KBM-7 (cell line): ENCODE data around the gene FBXL17.

Experiments
- DNase-seq: peaks from one replicate; pipeline ENCODE4 v3.0.0-alpha.2; 2015
- in situ Hi-C: fragments of 300-500 bp; cut with MboI; formaldehyde crosslinking; loops from 2 replicates; pipeline ENCODE4 v1.14.3; 2020; ENCODE audit warnings: low sequenced_read_pairs, low pct_unique_long_range_greater_than_20kb, mixed read lengths

Gene FBXL17

DNA sequence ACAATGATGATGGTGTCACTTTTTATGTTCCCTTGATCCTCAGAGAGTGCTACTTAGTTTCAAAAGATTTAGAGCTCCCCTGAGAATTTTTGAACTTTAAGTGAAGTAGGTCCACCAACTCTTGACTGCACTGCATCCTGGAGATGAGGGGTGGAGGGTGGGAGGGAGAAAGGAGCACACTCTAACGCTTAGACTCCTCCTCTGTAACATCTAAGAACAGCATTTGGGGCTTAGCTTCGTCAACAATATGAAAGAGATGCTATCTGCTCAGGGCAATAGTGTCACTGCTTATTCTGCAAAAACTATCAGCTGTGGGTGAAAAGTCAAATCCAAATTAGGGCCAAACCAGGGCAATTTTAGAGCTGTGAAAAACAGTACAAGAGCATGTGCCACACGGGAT, 468.4 kb downstream of the FBXL17 start:
- in situ Hi-C loops, result no loop called here

DNA sequence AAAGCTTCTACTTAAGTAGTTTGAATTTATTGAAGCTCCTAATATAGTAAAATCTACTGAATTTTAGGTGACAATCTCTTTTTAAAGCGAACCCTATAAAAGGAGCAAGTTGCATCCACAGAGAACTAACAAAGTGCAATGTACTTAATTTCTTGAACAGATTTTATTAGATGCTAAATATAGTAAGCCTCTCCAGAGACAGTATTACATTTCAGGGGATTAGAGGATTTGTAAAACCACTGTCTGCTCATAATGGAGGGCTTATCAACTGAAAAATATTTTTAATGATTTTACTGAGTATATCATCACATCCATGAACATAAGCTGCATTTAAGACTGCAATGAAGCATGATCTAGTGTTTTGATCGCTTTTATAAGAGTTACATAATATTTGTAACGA, 481.2 kb downstream of the FBXL17 start:
- DNase-seq, result no peak
- in situ Hi-C loops, result no loop called here

More for the DNA sequence above, 468.4 kb downstream of the FBXL17 start:
- DNase-seq, result no peak

DNA sequence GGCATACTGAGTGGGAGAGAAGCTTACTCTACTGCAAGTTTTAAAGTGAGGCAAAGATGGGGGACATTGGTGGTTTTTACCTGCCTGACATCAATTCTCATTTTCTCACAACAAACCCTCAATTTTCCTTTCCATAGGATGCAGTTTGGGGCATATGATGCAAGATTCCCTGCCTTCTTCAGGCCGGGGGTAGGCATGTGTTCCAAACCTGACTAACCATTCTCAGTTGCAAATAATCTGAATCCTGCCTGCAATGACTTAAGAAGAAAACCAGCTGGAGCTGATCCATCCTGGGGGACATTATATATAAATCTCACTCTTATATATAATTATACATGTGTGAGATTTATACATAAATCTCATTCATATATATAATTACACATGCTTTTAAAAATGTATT, 487.5 kb downstream of the FBXL17 start:
- no peak for DNase-seq
- in situ Hi-C loops, result no loop called here

DNA sequence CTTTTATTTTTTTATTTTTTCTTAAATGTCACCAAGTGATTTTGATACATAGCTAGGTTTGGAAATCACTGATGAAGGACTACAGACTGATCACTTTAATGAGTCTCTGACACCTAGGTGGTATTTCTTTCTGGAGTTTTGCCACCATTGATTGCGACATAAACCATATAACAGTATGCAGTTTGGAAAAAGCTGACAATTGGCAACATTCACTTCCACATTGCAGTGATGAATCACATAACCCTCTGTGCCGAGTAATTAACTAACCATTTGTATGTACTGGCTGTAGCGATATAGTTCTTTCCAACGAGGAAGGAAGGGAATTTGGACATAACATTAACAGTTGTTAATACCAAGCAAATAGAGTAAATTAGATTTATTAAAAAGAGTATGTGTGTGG, 488.3 kb downstream of the FBXL17 start:
- in situ Hi-C loops, result no loop called here
- DNase-seq, result peak; percentile 27

DNA sequence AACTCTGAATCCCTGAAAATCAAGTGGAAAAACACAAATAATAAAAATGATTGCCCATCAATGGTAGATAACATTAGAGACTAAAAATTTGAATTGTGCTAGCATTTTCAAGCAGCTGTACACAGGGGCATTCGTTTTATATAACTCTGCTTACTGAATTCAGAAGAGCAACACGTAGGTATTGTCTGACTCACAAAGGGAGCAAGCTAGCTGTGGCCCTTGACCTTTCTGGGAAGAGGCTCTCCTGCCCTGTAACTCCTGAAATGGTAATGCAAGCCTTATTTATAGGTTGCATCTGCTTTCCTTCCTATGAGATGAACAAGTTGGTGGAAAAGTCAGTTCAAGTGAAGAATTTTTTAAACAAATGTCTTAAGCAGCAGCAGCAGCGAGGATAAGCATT, 492.5 kb downstream of the FBXL17 start:
- no peak for DNase-seq
- in situ Hi-C loops, result no loop called here

DNA sequence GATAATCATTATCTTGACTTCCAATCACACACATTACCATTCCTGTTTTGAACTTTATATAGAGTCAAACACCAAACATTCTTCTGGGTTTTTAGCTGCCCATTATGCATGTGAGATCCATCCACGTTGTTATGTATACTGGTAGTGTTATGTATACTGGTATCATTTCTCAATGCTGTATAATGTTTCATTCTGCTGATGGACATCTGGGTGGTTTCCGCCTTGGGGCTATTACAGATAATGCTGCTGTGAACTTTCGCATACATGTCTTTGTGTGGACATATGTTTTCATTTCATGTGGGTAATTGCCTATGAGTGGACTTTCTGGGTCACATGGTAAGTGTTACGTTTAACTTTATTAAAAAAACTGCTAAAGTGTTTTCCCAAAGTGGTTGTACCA, 493.4 kb downstream of the FBXL17 start:
- DNase-seq, result no peak
- in situ Hi-C loops, result no loop called here

DNA sequence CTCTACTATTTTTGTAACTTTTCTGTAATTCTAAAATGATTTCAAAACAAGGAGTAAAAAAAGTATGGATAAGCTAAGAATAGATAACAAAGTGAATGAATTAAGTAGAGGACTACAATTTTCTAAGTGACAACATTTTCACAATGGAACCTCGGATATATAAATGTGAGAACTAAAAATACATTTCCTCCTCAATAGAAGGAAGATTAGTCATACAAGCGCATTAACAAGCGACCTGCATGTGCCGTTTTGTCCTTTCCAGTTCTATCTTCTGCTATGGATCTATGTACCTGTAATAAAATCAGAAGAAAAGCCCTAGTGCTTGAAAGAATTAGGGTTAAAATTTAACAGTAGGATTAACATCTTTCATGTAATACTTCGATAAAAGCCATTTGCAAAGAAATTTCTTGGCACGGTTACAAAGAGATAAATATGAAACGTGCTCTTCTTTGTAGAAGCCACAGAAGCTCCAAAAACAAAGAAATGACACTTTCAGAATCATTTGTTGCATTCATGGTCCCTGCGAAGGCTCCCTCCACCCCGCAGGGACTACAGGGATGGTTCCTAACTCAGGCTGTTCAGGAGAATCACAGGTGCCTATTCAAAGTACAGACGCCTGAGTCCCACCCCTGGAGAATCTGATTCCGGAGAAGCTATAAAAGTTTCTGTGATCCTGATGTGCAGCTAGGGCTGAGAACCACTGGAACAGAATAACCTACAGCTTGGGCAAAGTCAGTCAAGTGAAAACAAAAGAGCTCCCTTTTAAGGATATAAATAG, 494.5 kb downstream of the FBXL17 start:
- in situ Hi-C loops, result no loop called here
- peak; percentile 27 for DNase-seq

DNA sequence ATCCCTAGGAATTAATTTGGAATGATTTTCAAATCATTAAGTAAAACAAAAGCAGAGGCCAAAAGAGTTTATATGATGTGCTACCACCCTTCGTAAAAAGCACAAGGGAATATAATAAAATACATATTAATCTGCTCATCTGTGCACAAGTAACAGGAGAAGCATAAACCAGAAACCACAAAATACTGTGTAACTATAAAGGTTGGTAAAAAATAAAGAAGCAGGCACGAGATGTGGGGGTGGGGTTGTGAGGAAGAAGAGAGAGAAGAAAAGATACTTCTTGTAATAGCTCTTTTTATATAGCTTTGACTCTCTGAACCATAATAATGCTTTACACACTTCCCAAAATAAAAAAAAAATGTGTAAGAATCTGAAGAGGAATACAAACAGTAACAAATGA, 496.3 kb downstream of the FBXL17 start:
- peak; percentile 35 for DNase-seq
- in situ Hi-C loops, result no loop called here

DNA sequence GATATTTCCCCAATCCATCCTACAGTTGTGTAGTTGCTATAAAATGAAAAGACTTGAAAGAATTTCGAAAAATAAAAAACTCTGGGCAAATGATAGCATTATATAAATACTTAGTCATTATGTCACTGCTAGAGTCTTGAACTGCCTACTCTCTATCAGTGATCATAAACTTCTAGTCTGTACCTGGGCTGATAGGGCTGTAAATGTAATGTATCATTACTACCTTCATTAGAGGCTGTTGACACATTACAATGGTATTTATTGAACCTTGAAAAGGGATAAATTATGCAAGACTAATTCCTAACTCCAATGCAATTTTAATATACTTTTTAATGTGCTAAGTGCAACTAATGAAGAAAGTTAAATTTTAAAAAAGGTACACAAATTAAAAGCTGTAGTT, 497.0 kb downstream of the FBXL17 start:
- in situ Hi-C loops, result no loop called here
- no peak for DNase-seq

DNA sequence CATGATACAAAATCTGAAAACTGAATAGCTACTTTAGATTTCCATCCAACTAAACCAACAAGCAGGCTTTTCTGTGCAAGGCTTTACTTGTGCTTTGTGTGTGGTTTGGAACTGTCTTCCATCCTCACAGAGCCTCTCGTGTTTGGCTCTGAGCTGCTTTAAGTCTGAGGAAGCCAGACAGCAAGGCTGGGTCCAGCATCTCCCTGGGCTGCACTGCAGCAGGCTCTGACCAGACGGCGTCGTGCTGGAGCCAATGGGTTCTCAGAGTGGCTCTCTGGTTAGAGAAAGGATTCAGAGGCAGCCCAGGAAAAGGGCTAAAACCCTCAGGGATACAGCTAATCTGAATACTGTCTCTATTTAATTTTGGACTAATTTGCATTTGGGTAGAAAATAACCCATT, 503.2 kb downstream of the FBXL17 start:
- in situ Hi-C loops, result no loop called here
- no peak for DNase-seq

DNA sequence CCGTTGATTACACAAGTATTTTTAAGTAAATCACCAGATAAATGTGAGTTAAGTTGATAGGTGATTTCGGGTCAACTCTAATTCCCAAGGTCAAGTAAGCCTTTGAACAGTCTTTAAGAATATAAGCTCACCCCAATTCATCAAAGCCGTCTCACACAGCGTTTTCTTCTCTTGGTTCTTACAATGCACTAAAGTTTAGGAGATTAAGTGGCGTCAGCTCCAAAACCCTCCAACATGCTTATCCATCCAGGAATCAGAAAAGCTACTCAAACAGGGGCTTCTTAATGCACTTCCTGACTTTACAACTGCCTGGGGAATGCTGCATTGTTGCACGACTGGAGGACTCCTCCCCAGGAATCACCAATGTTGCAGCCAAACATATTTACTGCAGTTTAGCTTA, 505.0 kb downstream of the FBXL17 start:
- in situ Hi-C loops, result no loop called here

DNA sequence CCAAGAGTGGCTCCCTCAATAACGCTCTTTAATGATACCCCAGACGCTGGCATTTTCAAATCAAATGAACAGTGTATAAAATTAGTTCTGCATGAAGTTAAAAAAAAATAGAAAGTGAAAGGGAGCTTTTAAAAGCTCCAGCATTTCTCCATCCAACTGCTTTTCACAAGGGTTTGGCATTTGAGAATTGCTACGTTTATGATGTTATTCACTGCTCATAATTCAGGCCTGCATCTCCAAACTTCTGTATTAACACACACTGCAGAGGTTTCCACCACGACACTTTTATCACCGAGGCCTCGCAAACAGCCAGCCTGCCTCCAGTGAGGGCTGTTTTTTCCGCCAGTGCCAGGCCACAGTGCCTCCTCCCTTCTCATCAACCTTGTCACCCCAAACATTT, 505.6 kb downstream of the FBXL17 start:
- in situ Hi-C loops, result no loop called here
- DNase-seq, result no peak

More for the DNA sequence above, 505.0 kb downstream of the FBXL17 start:
- DNase-seq, result no peak

DNA sequence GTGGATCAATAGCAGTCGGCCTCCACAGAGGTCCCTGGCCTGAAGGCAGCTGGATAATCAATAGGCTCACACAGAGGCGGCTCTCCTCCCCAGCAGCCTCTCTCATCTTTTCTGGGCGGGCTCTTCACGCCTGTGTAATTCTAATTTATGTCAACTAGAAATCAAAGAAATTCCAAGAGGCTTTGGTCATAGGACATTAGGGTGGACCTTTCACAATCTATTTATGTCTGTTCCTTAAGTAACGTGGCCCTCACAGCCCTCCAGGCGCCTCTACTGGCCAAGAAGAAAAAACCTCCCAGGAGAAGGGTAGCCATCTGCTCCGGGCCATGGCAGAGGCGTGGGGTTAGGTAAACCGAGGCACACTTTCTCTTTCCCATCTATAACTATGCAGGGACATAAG, 506.1 kb downstream of the FBXL17 start:
- in situ Hi-C loops, result no loop called here
- DNase-seq, result no peak

DNA sequence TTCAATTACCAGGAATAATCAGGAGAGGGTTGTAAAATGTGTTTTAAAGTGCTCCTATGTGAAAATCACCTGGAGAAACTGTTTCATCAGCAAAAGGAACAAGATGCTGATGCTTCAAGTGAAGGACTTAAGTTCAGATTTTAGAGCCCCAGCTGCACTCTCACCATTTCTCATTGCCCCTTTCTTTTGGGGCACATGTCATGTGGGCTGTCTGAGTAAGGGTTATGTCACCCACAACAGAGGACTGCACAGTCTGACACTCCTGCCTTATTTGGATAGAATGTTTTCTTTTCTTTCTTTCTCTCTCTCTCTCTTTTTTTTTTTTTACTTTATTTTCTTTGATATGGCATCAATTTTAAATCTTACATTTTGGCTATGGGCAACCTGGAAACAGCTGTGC, 507.1 kb downstream of the FBXL17 start:
- no peak for DNase-seq
- in situ Hi-C loops, result no loop called here

DNA sequence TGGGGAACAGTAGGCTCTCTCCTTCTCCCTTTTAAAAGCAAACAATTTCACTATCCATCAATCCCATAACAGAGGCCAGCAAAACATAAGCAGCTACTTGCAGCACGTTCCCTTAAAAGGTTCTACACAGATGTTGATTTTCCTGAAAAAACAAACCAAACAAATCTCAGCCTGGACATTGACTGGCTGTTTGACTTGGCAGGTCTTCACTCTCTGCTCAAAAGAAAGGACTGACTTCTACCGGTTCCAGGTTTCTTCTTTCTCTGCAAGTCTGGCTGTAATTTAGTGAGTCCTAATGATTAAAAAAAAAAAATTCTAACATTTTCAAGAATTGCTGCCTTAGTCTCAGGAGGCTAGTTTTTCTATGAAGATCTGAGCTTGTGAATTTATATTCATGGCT, 508.0 kb downstream of the FBXL17 start:
- no peak for DNase-seq
- in situ Hi-C loops, result no loop called here

DNA sequence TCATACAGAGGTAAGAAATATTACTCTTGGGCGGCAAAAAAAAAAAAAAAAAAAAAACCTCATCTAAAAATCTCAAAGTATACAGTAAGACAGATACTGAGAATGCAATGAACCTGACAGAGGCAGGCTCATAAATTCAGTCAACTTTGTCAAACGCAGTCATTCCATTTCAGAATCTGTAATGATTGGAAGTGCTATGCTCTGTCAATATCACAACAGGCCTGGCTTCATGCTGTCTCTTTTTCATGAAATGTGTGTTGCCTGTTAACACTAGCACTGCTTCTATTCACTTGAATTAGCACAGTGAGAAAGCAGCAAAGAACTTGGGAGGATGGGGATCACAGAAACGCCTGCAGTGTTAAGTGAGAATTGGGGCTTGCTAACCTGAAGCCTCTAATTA, 510.9 kb downstream of the FBXL17 start:
- no peak for DNase-seq
- in situ Hi-C loops, result no loop called here

DNA sequence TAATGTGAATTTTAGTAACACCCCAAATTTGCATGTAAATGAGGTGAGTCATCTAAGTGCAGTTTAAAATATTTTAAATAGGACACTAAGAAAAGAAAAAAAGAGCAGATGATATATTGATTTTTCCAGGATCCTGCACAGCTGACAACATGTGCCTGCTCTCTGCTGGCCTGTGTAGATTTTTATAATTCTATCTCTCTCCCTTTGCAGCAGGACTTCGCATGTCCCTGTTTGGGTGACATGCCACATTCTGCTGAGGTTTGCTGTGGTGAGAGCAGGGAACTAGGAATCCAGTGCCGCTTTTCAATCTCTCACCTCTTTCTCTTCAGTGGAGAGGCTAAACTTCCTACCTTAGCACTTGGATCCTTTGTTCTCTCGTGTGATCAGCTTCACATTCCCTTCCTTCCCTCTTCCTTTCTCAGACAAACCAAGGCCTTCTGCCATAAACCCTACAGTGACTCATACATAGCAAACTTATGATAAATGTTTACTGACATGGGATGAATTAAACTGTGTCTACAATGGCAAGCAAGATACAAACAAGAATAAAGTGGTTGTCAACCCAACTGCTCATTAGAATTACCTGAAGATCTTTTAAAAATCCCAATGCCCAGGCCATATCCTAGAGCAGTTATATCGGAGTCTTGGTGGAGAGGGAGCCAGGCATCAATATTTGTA, 512.3 kb downstream of the FBXL17 start:
- in situ Hi-C loops, result no loop called here
- no peak for DNase-seq

DNA sequence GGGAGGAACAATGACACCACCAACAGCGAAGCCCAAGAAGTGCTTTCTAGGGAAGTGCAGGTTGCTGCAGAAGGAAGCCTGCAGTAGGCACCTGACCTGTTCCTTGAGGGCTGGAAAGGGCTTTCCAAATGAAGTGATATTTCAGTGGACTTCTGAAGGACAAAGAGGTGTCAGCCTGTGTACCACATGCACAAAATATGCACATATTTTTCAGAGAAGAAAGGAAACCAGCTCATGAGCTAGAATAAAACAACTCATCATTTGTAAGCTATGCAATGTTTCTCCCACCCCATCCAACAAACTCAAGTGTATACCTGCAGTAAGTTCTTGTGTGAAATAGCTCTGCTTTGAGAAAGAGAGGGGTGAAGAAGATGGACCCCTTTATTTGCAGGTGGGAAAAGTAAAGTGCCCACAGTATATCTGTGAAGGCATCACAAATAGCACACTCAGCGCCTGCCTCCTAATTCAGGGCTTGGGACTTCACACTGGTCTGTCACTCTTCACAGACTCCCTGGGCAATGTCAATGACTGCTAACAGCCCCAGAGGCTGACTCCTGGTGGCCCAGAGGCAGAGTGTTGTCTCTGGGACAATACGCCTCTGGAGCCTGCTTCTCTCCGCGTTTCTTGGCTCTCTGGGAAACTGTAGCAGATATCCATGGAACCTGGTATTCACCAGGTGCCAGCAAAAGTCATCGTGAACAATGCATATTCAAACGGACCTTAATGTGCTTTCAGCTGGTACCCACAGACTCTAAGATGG, 513.1 kb downstream of the FBXL17 start:
- no peak for DNase-seq
- in situ Hi-C loops, result no loop called here

DNA sequence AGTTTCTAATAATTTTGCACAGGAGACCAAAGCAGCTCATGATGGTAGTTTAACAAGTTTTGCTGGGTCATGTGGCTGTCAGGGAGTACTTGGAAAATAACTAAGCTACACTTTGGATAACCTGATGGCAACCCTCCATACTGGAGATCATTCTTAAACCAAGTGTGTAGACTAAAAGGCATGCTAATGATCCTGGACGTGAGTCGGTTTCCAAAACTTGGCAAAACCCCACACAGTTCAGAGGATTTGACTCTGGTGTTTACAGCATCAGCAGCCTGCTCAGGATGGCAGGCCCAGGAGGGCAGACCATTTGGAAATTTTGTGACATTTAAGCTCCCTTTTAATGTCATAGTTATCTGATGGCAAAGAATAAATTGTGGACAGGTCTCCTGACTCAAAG, 514.6 kb downstream of the FBXL17 start:
- DNase-seq, result no peak
- in situ Hi-C loops, result no loop called here

DNA sequence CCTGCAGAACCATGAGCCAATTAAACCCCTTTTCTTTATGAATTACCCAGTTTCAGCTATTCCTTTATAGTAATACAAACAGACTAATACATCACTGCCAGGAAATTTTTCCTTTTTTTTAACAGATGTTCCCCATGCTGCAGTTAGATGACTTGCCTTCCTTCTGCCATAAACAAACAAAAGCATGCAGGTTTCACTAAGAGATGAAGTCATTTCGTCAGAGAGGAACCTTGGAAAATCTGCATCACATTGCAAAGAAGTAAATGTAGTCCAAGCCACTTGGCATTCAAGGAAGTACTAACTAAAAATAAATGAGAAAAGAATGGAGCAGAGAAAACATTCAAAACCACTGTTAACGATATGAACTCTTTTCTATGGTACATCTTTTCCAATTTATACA, 517.1 kb downstream of the FBXL17 start:
- no peak for DNase-seq
- in situ Hi-C loops, result no loop called here
